ENCODE results near the gene SPCS3. TPM values are rescaled to one million over a fixed set of nuclear protein-coding genes. Genes with fewer than 3 reads are reported as not detected.

The SPCS3 gene
- 10 to 100 TPM; 45.4 to 80.9 TPM for total RNA-seq

GRCh38 chr4:176319704-176320339, at the start of gene SPCS3:
Gene SPCS3, plus strand, starts transcription at chr4:176319966. Its CDS starts 111 bp downstream, at chr4:176320077.

Other genes with a start within 250 kb of the SPCS3 start
- gene SPATA4, start 124.4 kb upstream of the SPCS3 start, total RNA-seq, result under 1 TPM in 1 of 2 donors, not detected in 1; under 0.01 TPM
- not detected for gene ASB5, start 50.7 kb upstream of the SPCS3 start, total RNA-seq

Measured in melanocyte of skin (primary cell).